ENCODE results near the gene SCYL2.

- TF ChIP-seq, protein P1, sequence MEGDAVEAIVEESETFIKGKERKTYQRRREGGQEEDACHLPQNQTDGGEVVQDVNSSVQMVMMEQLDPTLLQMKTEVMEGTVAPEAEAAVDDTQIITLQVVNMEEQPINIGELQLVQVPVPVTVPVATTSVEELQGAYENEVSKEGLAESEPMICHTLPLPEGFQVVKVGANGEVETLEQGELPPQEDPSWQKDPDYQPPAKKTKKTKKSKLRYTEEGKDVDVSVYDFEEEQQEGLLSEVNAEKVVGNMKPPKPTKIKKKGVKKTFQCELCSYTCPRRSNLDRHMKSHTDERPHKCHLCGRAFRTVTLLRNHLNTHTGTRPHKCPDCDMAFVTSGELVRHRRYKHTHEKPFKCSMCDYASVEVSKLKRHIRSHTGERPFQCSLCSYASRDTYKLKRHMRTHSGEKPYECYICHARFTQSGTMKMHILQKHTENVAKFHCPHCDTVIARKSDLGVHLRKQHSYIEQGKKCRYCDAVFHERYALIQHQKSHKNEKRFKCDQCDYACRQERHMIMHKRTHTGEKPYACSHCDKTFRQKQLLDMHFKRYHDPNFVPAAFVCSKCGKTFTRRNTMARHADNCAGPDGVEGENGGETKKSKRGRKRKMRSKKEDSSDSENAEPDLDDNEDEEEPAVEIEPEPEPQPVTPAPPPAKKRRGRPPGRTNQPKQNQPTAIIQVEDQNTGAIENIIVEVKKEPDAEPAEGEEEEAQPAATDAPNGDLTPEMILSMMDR (IDR thresholded peaks at IDR 0.05; ENCODE audit: insufficient read depth, low read depth, low read length), result no peak
- TF ChIP-seq EZH2 (IDR thresholded peaks at IDR 0.05; ENCODE audit: insufficient read depth, low read length), result no peak
Observed at GRCh38 chr12:100279159-100279558, 12.2 kb downstream of the SCYL2 start.

Data from astrocyte (in vitro differentiated cells and primary cell).